ENCODE measurements around the gene TUBA1C. TPM values are rescaled to one million over a fixed set of nuclear protein-coding genes. Genes with fewer than 3 reads are reported as not detected.
A peak's percentile ranks its signal among the peaks of the same experiment; 100 is the strongest.

Gene TUBA1C
- polyA plus RNA-seq, 1 experiment: 2,194 TPM

DNA sequence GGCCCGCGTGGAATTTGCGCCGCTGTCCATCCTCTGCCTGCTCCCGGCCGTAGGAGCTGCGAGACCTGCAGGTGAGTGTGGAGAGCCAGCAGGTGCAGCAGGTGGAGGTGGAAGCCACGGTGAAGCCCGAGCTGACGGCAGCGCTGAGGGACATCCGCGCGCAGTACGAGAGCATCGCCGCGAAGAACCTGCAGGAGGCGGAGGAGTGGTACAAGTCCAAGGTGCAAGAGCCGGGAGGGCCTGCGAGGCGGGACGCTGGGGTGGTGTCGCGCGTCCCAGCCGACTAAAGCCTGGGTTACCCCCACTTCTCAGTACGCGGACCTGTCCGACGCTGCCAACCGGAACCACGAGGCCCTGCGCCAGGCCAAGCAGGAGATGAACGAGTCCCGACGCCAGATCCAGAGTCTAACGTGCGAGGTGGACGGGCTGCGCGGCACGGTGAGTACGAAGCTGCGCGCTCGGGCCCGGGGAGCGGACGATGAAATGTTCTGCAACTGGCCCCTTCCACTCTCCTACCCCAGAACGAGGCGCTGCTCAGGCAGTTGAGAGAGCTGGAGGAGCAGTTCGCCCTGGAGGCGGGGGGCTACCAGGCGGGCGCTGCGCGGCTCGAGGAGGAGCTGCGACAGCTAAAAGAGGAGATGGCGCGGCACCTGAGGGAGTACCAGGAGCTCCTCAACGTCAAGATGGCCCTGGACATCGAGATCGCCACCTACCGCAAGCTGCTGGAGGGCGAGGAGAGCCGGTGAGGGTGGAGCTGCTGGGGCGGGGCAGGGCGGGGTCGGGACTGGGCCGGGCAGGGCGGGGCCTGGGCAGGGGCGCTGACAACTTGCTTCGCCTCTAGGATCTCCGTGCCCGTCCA, 32.2 kb downstream of the TUBA1C start:
- Histone ChIP-seq H3K36me3 (ENCODE audit: control insufficient read depth, insufficient read depth, low read length) (no peaks in the 10 kb centered on the region), H3K4me3 (ENCODE audit: low read depth, low read length) (peak overlapping the region; percentile 5; the same call in 1 of the 2 replicates), H3K27me3 (ENCODE audit: control insufficient read depth, insufficient read depth, low read length) (peaks cover 48% of the 10 kb centered on the region)
- ChIA-PET CTCF (interaction anchor here (0.7 to 11.5 kb wide), 19 partner anchors 8 to 60 kb away, joined by 3 to 94 read pairs (median 5); partner anchors contain the start of genes C1QL4 and TROAP), POLR2A (no interaction called here)
- no peak for TF ChIP-seq CTCF (IDR thresholded peaks at IDR 0.05; ENCODE audit: insufficient read depth, low read depth, low read length)
- no peak for DNase-seq (ENCODE audit: low read depth)

GRCh38 chr12:49297695-49298060, 32.8 kb downstream of the TUBA1C start:
- no peaks in the 10 kb centered on the region for H3K36me3 ChIP-seq (ENCODE audit: control insufficient read depth, insufficient read depth, low read length)
- CTCF ChIA-PET: interaction anchor here (0.8 to 11.5 kb wide), 14 partner anchors 7 to 60 kb away, joined by 3 to 94 read pairs (median 6); partner anchors contain the start of gene TROAP
- DNase-seq (ENCODE audit: low read depth): no peak
- H3K4me3 ChIP-seq (ENCODE audit: low read depth, low read length): no peak overlapping the region
- TF ChIP-seq CTCF (IDR thresholded peaks at IDR 0.05; ENCODE audit: insufficient read depth, low read depth, low read length): no peak
- POLR2A ChIA-PET: no interaction called here
- peaks cover 48% of the 10 kb centered on the region for H3K27me3 ChIP-seq (ENCODE audit: control insufficient read depth, insufficient read depth, low read length)

DNA sequence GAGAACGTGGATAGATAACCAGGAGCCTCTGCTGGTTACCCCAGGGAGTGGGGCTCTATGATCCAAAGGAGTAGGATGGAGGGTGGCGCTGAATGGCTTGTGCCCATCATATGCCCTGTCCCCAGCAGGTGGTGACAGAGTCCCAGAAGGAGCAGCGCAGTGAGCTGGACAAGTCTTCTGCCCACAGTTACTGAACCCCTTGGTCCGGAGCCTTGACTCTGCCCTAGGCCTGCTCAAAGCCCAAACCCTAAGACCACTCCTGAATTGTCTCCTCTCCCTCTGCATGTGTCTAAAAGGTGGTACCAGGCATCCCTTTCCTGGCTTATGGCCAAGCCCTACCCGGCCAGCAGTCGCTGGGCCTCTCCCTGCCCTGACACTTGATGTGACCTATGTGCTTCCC, 33.3 kb downstream of the TUBA1C start:
- no peak for DNase-seq (ENCODE audit: low read depth)
- POLR2A ChIA-PET: no interaction called here
- CTCF ChIA-PET: interaction anchor here (1.2 to 11.5 kb wide), 3 partner anchors 11 to 45 kb away, joined by 4 to 94 read pairs (median 7); no protein-coding TSS in a partner anchor
- no peak for TF ChIP-seq CTCF (IDR thresholded peaks at IDR 0.05; ENCODE audit: insufficient read depth, low read depth, low read length)
- Histone ChIP-seq H3K4me3 (ENCODE audit: low read depth, low read length) (no peak overlapping the region), H3K27me3 (ENCODE audit: control insufficient read depth, insufficient read depth, low read length) (peaks cover 48% of the 10 kb centered on the region), H3K36me3 (ENCODE audit: control insufficient read depth, insufficient read depth, low read length) (no peaks in the 10 kb centered on the region)

GRCh38 chr12:49301760-49302159, 36.9 kb downstream of the TUBA1C start:
- TF ChIP-seq CTCF (IDR thresholded peaks at IDR 0.05; ENCODE audit: insufficient read depth, low read depth, low read length): no peak
- Histone ChIP-seq H3K36me3 (ENCODE audit: control insufficient read depth, insufficient read depth, low read length) (no peaks in the 10 kb centered on the region), H3K4me3 (ENCODE audit: low read depth, low read length) (no peak overlapping the region), H3K27me3 (ENCODE audit: control insufficient read depth, insufficient read depth, low read length) (peaks cover 18% of the 10 kb centered on the region)
- DNase-seq (ENCODE audit: low read depth): no peak
- CTCF ChIA-PET: interaction anchor here (0.6 to 11.5 kb wide), 4 partner anchors 14 to 46 kb away, joined by 3 to 94 read pairs (median 3); no protein-coding TSS in a partner anchor
- POLR2A ChIA-PET: no interaction called here

DNA sequence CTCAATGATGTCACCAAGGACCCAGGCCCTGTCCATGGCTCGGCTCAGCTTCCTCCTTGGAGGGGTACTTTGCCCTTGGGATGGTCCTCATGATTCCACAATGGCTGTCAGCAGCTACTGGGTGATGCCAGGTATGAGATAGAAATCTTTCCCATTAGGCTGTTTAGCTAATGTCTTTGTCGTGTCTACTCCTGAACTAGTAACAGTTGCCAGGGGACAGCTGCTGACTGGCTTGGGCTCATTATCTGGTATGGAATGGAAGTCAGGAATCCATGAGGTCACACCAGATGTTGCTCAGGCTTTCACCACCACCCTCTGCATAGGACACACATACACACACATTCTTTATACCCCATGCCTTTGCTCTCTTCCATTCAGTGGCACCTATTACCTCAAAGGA, 39.3 kb downstream of the TUBA1C start:
- peak; percentile 39 for DNase-seq (ENCODE audit: low read depth)
- ChIA-PET POLR2A (no interaction called here), CTCF (interaction anchor here (1.0 to 11.5 kb wide), 7 partner anchors 9 to 54 kb away, joined by 3 to 94 read pairs (median 5); partner anchors contain the start of genes PRPH and TROAP)
- H3K4me3 ChIP-seq (ENCODE audit: low read depth, low read length): no peak overlapping the region
- no peaks in the 10 kb centered on the region for H3K36me3 ChIP-seq (ENCODE audit: control insufficient read depth, insufficient read depth, low read length)
- TF ChIP-seq CTCF (IDR thresholded peaks at IDR 0.05; ENCODE audit: insufficient read depth, low read depth, low read length): no peak
- no peaks in the 10 kb centered on the region; the same call in 1 of the 2 replicates for H3K27me3 ChIP-seq (ENCODE audit: control insufficient read depth, insufficient read depth, low read length)

Data from BJ (cell line).